Astrocyte of the hippocampus (primary cell): Measurements from ENCODE around the gene HELZ.
"Not testable (repeated sequence)": the region's sequence is repeated elsewhere in the genome, so short reads cannot be mapped to it uniquely, and the experiment has no call there.

Experiments
- DNase-seq: peaks from one replicate; pipeline ENCODE4 v3.0.0; 2011; ENCODE audit warnings: low read depth, low spot score

HELZ gene

GRCh38 chr17:67245073-67245693 is at the start of gene HELZ:
HELZ (minus strand) TSS chr17:67245196; CDS start chr17:67218804, 26,392 bp downstream.
- DNase-seq: peak; percentile 89

GRCh38 chr17:67293251-67294203 is 48.5 kb upstream of the HELZ start:
- DNase-seq: peak; percentile 38

GRCh38 chr17:67290711-67291291 is 45.8 kb upstream of the HELZ start:
- no peak for DNase-seq

GRCh38 chr17:67290244-67290643 is 45.2 kb upstream of the HELZ start:
- no peak for DNase-seq

GRCh38 chr17:67289181-67289876 is 44.3 kb upstream of the HELZ start:
- peak; percentile 72 for DNase-seq

- DNase-seq: not testable (repeated sequence)
These were observed 41.8 kb upstream of the HELZ start for GRCh38 chr17:67286826-67287225.

GRCh38 chr17:67285360-67285759 is 40.4 kb upstream of the HELZ start:
- DNase-seq: no peak

GRCh38 chr17:67283731-67284516 is 38.9 kb upstream of the HELZ start:
- DNase-seq: no peak

GRCh38 chr17:67281743-67282142 is 36.7 kb upstream of the HELZ start:
- DNase-seq: no peak

- no peak for DNase-seq
These were observed 36.1 kb upstream of the HELZ start for GRCh38 chr17:67281053-67281452.

- DNase-seq: no peak
These were observed 35.3 kb upstream of the HELZ start for GRCh38 chr17:67280279-67280678.

GRCh38 chr17:67279115-67279514 is 34.1 kb upstream of the HELZ start:
- DNase-seq: no peak

- DNase-seq: no peak
These were observed 33.4 kb upstream of the HELZ start for GRCh38 chr17:67278363-67278762.

- DNase-seq: no peak
These were observed 31.1 kb upstream of the HELZ start for GRCh38 chr17:67276075-67276474.

- DNase-seq: no peak
These were observed 29.5 kb upstream of the HELZ start for GRCh38 chr17:67274466-67274865.

- no peak for DNase-seq
These were observed 28.9 kb upstream of the HELZ start for GRCh38 chr17:67273900-67274299.

GRCh38 chr17:67272312-67273047 is 27.5 kb upstream of the HELZ start:
- DNase-seq: no peak

GRCh38 chr17:67271187-67271586 is 26.2 kb upstream of the HELZ start:
- DNase-seq: not testable (repeated sequence)

GRCh38 chr17:67270416-67270815 is 25.4 kb upstream of the HELZ start:
- DNase-seq: no peak

- DNase-seq: no peak
These were observed 21.5 kb upstream of the HELZ start for GRCh38 chr17:67266496-67266895.
